HG02763 (cell line): ENCODE results near the gene SH3BP4.

Experiments
- ATAC-seq: cut with Tn5 transposase; IDR thresholded peaks from one replicate; pipeline ENCODE4 v1.9.1; 2021; ENCODE audit warnings: mild to moderate bottlenecking, moderate library complexity; ENCODE audit not compliant: unreplicated experiment

SH3BP4 gene

GRCh38 chr2:234964631-234965461, 13.0 kb downstream of the SH3BP4 start:
- no peak for ATAC-seq

- ATAC-seq, result no peak
These were observed 14.5 kb downstream of the SH3BP4 start for GRCh38 chr2:234966340-234966739.

- ATAC-seq, result no peak
These were observed 15.5 kb downstream of the SH3BP4 start for GRCh38 chr2:234967201-234967869.

GRCh38 chr2:234967870-234968208, 16.0 kb downstream of the SH3BP4 start:
- ATAC-seq, result no peak

GRCh38 chr2:234968631-234969305, 17.0 kb downstream of the SH3BP4 start:
- ATAC-seq, result no peak

- no peak for ATAC-seq
These were observed 17.7 kb downstream of the SH3BP4 start for GRCh38 chr2:234969306-234970098.

GRCh38 chr2:234970099-234970440, 18.3 kb downstream of the SH3BP4 start:
- ATAC-seq, result no peak

- ATAC-seq, result no peak
These were observed 18.7 kb downstream of the SH3BP4 start for GRCh38 chr2:234970477-234970882.

- ATAC-seq, result no peak
These were observed 19.7 kb downstream of the SH3BP4 start for GRCh38 chr2:234971496-234971895.

- ATAC-seq, result no peak
These were observed 21.2 kb downstream of the SH3BP4 start for GRCh38 chr2:234973008-234973407.

GRCh38 chr2:234974501-234975385, 22.9 kb downstream of the SH3BP4 start:
- ATAC-seq, result no peak

- no peak for ATAC-seq
These were observed 23.8 kb downstream of the SH3BP4 start for GRCh38 chr2:234975611-234976010.

GRCh38 chr2:234976479-234977227, 24.8 kb downstream of the SH3BP4 start:
- no peak for ATAC-seq

GRCh38 chr2:234977228-234977679, 25.4 kb downstream of the SH3BP4 start:
- no peak for ATAC-seq

GRCh38 chr2:234978466-234979203, 26.8 kb downstream of the SH3BP4 start:
- ATAC-seq, result no peak

- no peak for ATAC-seq
These were observed 27.7 kb downstream of the SH3BP4 start for GRCh38 chr2:234979204-234980167.

- ATAC-seq, result no peak
These were observed 28.8 kb downstream of the SH3BP4 start for GRCh38 chr2:234980451-234981187.
